ENCODE data around the gene IL17RB. TPM values are rescaled to one million over a fixed set of nuclear protein-coding genes. Genes with fewer than 3 reads are reported as not detected.

Gene IL17RB
- total and polyA plus RNA-seq, 9 donors: 0.99 to 5.6 (median 1.1) TPM

GRCh38 chr3:53833053-53833645 is 13.2 kb upstream of the IL17RB start:
- H3K27me3 ChIP-seq: no peaks in the 10 kb centered on the region
- H3K9me3 ChIP-seq: no peaks in the 10 kb centered on the region
- no peaks in the 10 kb centered on the region for H3K36me3 ChIP-seq
- H3K4me1 ChIP-seq (ENCODE audit: insufficient read depth): no peaks in the 10 kb centered on the region
- DNase-seq: no peak
- intact Hi-C loops (cut with DNase I): no loop called here
- no peak overlapping the region for H3K4me3 ChIP-seq
- TF ChIP-seq EP300 (IDR thresholded peaks at IDR 0.05) (no peak), POLR2A (IDR thresholded peaks at IDR 0.05) (no peak)
- TF ChIP-seq, protein P1, sequence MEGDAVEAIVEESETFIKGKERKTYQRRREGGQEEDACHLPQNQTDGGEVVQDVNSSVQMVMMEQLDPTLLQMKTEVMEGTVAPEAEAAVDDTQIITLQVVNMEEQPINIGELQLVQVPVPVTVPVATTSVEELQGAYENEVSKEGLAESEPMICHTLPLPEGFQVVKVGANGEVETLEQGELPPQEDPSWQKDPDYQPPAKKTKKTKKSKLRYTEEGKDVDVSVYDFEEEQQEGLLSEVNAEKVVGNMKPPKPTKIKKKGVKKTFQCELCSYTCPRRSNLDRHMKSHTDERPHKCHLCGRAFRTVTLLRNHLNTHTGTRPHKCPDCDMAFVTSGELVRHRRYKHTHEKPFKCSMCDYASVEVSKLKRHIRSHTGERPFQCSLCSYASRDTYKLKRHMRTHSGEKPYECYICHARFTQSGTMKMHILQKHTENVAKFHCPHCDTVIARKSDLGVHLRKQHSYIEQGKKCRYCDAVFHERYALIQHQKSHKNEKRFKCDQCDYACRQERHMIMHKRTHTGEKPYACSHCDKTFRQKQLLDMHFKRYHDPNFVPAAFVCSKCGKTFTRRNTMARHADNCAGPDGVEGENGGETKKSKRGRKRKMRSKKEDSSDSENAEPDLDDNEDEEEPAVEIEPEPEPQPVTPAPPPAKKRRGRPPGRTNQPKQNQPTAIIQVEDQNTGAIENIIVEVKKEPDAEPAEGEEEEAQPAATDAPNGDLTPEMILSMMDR (IDR thresholded peaks at IDR 0.05): no peak
- no peak overlapping the region for H3K27ac ChIP-seq
- 84 to 91% (median 90%) methylated on average over 9 of the region's 9 CpGs for WGBS, 3 donors

DNA sequence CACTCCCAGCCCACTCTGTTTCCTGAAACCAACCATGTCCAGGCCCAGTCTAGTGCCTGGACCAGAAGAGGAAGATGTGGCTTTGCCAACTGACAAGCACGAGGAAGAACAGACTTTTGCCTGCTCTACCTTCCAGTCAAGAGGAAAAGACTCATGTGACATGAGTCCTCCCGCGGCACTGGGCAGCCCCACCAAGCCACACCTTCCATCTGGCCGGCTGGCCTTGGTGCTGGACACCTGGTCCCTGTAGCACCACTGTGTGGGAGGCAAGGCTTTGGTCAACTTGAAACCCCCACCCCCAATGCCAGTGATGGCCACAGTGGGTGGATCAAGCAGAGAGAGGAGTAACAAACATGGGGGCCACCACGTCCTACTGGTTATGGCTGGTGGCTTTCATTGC is 12.7 kb upstream of the IL17RB start:
- Histone ChIP-seq H3K4me1 (ENCODE audit: insufficient read depth) (no peaks in the 10 kb centered on the region), H3K9me3 (no peaks in the 10 kb centered on the region), H3K27me3 (no peaks in the 10 kb centered on the region), H3K36me3 (no peaks in the 10 kb centered on the region), H3K4me3 (no peak overlapping the region), H3K27ac (no peak overlapping the region)
- TF ChIP-seq, protein P1 (IDR thresholded peaks at IDR 0.05): no peak
- 87 to 94% (median 90%) methylated on average over 5 of the region's 5 CpGs for WGBS, 3 donors
- no peak for DNase-seq
- intact Hi-C loops (cut with DNase I): no loop called here

DNA sequence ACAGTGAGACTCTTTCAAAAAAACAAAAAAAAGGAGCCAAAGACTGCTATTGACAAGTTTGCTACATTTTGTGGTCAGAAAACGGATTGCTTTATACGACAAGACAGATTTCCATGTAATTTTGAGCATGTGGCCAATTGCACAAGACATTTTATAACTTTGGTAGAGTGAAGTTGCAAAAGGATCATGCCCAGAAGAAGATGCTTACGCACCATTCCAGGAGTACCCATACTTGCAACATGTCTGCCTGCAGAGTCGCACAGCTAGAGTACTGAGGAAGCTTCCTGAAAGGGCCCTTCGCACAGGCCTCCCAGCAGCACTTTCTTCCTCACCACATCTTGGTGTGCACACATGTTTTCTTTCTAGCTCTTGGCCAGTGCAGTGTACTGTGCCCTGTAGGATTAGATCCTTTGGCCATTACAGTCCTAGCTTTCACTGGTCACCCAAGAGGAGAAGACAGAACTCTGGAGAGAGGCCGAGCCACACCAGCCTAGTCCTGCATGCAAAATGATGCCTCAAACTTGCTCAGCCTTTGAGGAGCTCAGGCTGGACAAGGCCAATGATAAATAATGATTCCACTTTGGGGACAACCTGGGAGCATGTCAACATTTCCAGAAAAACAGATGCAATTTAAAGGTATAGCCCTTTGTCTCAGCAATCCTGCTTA is 11.8 kb upstream of the IL17RB start:
- no peaks in the 10 kb centered on the region for H3K4me1 ChIP-seq (ENCODE audit: insufficient read depth)
- DNase-seq: no peak
- no peaks in the 10 kb centered on the region for H3K36me3 ChIP-seq
- no peaks in the 10 kb centered on the region for H3K9me3 ChIP-seq
- H3K4me3 ChIP-seq: no peak overlapping the region
- no peaks in the 10 kb centered on the region for H3K27me3 ChIP-seq
- WGBS, 3 donors: 98 to 99% (median 99%) methylated on average over 6 of the region's 6 CpGs
- TF ChIP-seq, protein P1 (IDR thresholded peaks at IDR 0.05): no peak
- TF ChIP-seq POLR2A (IDR thresholded peaks at IDR 0.05): no peak
- no peak for TF ChIP-seq EP300 (IDR thresholded peaks at IDR 0.05)
- no peak overlapping the region for H3K27ac ChIP-seq
- intact Hi-C loops (cut with DNase I): no loop called here

DNA sequence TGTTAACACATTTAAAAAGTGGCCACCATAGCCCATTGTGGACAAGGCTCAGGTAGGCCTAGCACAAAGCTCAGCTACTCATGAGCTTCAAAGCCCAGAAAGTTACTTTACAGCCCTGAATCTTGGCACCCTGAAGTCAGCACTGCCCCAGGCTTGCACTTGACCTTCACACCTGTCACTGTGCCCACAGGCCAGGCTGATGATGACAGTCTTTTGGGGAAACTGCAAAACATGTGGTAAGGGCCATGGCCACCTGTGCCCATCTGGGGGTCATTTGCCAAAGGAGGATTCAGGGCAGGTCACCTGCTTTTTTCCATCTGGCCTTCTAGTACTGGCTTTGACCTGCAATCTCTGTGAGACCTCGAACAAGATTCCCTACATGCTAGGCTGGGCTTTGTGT is 11.1 kb upstream of the IL17RB start:
- no peak overlapping the region for H3K27ac ChIP-seq
- H3K4me3 ChIP-seq: no peak overlapping the region
- no peaks in the 10 kb centered on the region for H3K9me3 ChIP-seq
- no peaks in the 10 kb centered on the region for H3K4me1 ChIP-seq (ENCODE audit: insufficient read depth)
- no peaks in the 10 kb centered on the region for H3K27me3 ChIP-seq
- TF ChIP-seq, protein P1 (IDR thresholded peaks at IDR 0.05): no peak
- WGBS, 3 donors: 85 to 100% (median 90%) methylated on average over 1 of the region's 1 CpG
- intact Hi-C loops (cut with DNase I): no loop called here
- H3K36me3 ChIP-seq: no peaks in the 10 kb centered on the region
- no peak for DNase-seq

Data from ovary (tissue), 9 donors.